Measurements from ENCODE around the gene ITCH.
"Not testable (repeated sequence)": the region's sequence is repeated elsewhere in the genome, so short reads cannot be mapped to it uniquely, and the experiment has no call there.

The ITCH gene

DNA sequence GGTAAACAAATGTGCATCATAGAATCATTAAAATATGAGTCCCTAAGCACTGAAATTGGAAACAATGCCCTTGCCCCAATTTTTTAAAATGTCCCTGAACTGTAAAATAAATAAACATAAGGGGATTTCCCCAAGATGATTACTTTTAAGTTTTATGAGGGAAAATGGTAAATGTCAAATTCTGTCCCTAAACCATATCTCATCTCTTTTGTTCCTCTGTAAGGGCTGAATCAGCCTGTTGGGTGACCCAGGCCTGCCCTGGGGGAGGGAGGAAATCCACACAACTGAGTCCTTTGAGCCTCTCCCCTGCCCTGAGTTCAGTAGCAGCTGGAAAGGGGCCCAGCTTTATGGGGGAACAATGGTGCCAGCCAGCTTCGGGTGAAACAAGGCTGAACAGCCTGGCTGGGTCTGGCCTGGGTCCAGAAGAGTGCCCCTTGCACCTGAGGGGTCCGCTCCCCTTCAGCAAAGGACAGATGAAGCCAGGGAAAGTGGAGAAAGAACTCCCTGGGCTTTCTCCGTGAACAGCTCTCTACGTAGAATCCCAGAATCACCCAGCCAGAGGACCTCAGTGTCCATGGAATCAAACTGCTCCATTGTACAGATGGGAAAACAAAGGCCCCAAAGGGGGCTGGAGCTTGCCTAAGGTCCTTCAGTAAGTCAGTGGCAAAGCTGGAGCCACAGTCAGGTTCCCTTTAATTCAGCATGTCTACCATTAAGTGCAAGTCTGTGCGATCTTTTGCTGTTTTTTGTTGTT, 28.2 kb upstream of the ITCH start:
- no peak overlapping the region for H3K4me3 ChIP-seq (ENCODE audit: low read depth, low read length)
- TF ChIP-seq, protein P1, sequence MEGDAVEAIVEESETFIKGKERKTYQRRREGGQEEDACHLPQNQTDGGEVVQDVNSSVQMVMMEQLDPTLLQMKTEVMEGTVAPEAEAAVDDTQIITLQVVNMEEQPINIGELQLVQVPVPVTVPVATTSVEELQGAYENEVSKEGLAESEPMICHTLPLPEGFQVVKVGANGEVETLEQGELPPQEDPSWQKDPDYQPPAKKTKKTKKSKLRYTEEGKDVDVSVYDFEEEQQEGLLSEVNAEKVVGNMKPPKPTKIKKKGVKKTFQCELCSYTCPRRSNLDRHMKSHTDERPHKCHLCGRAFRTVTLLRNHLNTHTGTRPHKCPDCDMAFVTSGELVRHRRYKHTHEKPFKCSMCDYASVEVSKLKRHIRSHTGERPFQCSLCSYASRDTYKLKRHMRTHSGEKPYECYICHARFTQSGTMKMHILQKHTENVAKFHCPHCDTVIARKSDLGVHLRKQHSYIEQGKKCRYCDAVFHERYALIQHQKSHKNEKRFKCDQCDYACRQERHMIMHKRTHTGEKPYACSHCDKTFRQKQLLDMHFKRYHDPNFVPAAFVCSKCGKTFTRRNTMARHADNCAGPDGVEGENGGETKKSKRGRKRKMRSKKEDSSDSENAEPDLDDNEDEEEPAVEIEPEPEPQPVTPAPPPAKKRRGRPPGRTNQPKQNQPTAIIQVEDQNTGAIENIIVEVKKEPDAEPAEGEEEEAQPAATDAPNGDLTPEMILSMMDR (IDR thresholded peaks at IDR 0.05; ENCODE audit: borderline replicate concordance, insufficient read depth, low read depth, low read length) = no peak

DNA sequence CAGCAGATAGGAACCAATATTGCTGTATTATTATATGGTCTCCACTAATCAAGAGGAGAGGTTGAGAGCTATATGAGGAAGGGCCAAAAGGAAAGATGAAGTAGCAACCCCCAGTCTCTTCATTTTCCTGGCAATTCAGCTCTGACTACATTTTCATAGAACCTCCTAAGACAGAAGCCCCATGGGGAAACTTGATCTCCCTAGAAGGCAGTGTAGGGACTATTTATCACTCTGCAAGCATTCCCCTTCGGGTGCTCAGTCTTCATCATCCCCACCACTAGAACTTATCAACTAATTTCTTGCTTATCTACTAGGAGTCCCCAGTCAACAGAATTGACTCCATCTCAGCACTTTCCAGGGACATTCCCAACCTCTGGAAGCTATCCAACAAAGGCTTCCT, 25.5 kb upstream of the ITCH start:
- TF ChIP-seq, protein P1 (IDR thresholded peaks at IDR 0.05; ENCODE audit: borderline replicate concordance, insufficient read depth, low read depth, low read length) = no peak
- H3K4me3 ChIP-seq (ENCODE audit: low read depth, low read length) = no peak overlapping the region

DNA sequence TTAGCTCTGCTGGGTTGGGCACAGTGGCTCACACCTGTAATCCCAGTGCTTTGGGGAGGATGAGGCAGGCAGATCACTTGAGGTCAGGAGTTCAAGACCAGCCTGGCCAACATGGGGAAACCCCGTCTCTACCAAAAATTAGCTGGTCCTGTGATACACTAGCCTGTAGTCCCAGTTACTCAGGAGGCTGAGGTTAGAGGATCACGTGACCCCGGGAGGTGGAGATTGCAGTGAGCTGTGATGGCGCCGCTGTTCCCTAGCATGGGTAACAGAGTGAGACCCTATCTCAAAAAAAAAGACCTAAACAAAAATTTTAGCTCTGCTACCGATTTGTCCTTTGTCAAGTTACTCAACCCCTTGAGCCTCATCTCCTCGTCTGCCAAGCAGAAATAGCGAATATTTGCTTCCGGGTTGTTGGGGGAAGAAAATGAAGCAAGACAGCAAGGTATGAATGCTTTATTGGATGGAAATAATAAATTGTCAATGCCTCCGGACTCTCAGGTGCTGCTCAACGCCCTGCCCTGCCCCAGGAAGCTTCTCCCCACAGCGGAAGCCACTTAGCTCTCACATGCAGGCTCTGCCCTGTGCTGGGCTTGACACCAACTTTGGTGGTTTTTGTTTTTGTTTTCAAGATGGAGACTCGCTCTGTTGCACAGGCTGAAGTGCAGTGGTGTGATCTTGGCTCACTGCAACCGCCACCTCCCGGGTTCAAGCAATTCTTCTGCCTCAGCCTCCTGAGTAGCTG, 24.9 kb upstream of the ITCH start:
- no peak overlapping the region for H3K4me3 ChIP-seq (ENCODE audit: low read depth, low read length)

DNA sequence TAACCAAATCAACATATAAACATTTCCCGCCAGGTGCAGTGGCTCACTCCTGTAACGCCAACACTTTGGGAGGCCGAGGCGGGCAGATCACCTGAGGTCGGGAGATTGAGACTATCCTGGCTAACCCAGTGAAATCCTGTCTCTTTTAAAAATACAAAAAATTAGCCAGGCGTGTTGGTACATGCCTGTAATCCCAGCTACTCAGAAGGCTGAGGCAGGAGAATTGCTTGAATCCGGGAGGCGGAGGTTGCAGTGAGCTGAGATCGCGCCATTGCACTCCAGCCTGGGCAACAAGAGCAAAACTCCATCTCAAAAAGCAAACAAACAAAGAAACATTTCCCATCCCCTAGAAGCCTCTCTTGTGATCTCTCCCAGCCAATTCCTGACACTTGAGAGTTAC, 22.3 kb upstream of the ITCH start:
- not testable (repeated sequence) for H3K4me3 ChIP-seq (ENCODE audit: low read depth, low read length)

More for the DNA sequence above, 24.9 kb upstream of the ITCH start:
- TF ChIP-seq, protein P1 (IDR thresholded peaks at IDR 0.05; ENCODE audit: borderline replicate concordance, insufficient read depth, low read depth, low read length) = no peak

DNA sequence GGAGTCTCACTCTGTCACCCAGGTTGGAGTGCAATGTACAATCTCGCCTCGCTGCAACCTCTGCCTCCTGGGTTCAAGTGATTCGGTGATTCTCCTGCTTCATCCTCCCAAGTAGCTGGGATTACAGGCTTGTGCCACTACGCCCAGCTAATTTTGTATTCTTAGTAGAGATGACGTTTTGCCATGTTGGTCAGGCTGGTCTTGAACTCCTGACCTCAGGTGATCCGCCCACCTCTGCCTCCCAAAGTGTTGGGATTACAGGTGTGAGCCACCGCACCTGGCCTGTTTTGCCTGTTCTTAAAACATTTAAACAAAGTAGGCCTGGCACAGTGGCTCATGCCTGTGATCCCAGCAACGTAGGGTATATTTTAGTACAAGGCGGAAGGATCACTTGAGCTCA, 21.9 kb upstream of the ITCH start:
- not testable (repeated sequence) for H3K4me3 ChIP-seq (ENCODE audit: low read depth, low read length)

DNA sequence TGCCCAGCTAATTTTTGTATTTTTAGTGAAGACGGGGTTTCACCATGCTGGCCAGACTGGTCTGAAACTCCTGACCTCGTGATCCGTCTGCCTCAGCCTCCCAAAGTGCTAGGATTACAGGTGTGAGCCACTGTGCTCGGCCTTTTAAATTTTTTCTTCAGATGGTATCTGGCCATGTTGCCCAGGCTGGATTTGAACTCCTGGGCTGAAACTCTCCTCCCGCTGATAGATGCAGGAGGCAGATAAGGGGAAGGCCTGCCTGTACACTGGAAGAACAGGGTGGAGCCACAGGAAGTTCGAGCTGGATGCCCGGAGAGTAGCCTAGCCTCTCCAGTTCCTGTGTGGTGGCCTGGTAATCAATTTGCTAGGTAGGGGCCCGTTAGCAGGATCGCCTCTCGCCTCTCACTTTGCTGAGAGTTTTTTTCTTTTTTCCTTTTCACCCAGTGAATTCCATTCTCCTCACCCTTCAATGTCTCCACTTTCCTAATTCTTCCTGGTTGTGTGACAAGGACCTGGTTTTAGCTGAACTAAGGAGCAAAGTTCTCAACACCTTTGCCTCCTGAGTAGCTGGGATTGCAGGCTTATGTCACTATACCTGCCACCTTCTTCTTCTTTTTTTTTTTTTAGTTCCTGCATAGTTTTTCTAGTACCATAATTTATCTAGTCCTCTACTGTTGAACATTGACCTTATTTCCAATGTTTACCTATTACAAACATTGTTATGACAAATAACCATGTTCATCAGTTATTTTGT, 19.4 kb upstream of the ITCH start:
- no peak overlapping the region for H3K4me3 ChIP-seq (ENCODE audit: low read depth, low read length)
- TF ChIP-seq, protein P1 (IDR thresholded peaks at IDR 0.05; ENCODE audit: borderline replicate concordance, insufficient read depth, low read depth, low read length) = no peak

DNA sequence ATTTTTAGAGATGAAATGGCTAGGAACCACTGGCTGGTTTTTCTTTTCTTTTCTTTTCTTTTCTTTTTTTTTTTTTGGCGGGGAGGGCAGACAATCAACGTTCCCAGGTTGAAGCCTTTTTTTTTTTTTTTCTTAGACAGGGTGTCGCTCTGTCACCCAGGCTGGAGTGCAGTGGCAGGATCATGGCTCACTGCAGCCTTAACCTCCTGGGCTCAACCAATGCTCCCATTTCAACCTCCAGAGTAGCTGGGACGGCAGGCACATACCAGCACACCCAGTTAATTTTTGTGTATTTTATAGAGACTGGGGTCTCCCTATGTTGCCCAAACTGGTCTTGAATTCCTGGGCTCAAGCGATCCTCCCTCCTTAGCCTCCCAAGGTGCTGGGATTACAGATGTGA, 18.8 kb upstream of the ITCH start:
- TF ChIP-seq, protein P1 (IDR thresholded peaks at IDR 0.05; ENCODE audit: borderline replicate concordance, insufficient read depth, low read depth, low read length) = no peak
- H3K4me3 ChIP-seq (ENCODE audit: low read depth, low read length) = no peak overlapping the region

DNA sequence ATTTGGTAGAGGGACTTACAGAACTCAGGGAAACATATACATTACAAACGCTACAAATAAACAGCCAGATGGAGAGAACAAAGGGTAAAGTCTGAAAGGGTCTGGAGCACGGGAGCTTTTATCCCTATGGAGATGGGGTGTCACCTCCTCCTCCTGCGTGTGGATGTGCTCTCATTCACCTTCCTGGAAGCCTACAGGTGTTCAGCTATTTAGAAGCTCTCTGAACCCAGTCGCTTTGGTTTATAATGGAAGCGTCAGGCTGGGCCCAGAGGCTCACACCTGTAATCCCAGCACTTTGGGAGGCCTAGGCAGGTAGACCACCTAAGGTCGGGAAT, 17.7 kb upstream of the ITCH start:
- TF ChIP-seq, protein P1 (IDR thresholded peaks at IDR 0.05; ENCODE audit: borderline replicate concordance, insufficient read depth, low read depth, low read length) = no peak
- no peak overlapping the region for H3K4me3 ChIP-seq (ENCODE audit: low read depth, low read length)

DNA sequence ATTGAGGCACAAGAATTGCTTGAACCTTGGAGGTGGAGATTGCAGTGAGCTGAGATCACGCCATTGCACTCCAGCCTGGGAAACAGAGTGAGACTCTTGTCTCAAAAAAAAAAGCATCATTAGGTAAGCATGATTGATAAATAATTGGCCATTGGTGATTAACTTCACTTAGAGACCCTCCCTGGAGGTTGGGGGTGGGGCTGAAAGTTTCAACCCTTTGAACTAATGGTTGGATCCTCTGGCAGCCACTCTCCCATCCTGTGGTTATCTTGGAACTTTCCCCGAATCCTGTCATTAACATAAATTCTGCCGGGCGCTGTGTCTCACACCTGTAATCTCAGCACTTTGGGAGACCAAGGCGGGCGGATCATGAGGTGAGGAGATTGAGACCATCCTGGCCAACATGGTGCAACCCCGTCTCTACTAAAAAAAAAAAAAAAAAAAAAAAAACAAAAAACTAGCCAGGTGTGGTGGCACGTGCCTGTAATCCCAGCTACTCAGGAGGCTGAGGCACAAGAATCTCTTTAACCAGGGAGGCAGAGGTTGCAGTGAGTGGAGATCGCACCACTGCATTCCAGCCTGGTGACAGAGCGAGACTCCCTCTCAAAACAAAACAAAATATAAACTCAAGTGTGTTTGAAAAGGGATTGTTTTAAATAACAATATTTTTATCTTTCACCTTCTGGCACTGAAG, 17.1 kb upstream of the ITCH start:
- not testable (repeated sequence) for H3K4me3 ChIP-seq (ENCODE audit: low read depth, low read length)

DNA sequence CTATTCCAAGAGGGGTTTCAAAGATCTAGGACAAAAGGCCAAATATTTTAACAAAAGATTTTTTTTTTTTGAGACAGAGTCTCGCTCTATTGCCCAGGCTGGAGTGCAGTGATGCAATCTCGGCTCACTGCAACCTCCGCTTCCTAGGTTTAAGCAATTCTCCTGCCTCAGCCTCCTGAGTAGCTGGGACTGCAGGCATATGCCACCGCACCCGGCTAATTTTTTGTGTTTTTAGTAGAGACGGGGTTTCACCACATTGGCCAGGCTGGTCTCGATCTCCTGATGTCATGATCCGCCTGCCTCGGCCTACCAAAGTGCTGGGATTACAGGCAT, 16.6 kb upstream of the ITCH start:
- not testable (repeated sequence) for H3K4me3 ChIP-seq (ENCODE audit: low read depth, low read length)
